Mesenchymal stem cell (in vitro differentiated cells and primary cell): ENCODE measurements around the gene RHOBTB3.
A peak's percentile ranks its signal among the peaks of the same experiment; 100 is the strongest.

ENCODE experiments used
- DNase-seq: peaks from one replicate; pipeline ENCODE4 v3.0.0-alpha.2; 2013
- H2AFZ ChIP-seq: one replicate; pipeline ENCODE4 v1.6.1; 2013; ENCODE audit warnings: low read depth, mild to moderate bottlenecking, control low read depth, inconsistent platforms, low read length, moderate library complexity
- H2AK5ac ChIP-seq: 2 replicates; pipeline ENCODE4 v1.6.1; 2013; ENCODE audit warnings: low read length, moderate library complexity, mild to moderate bottlenecking, inconsistent platforms; ENCODE audit not compliant: severe bottlenecking
- H2BK120ac ChIP-seq: one replicate; pipeline ENCODE4 v1.6.1; 2013; ENCODE audit warnings: low read depth, mild to moderate bottlenecking, inconsistent platforms, low read length, moderate library complexity
- H2BK12ac ChIP-seq, 2 experiments: one replicate each; pipeline ENCODE4 v1.6.1; 2013; ENCODE audit warnings: inconsistent platforms in 2 of 2, low read length in 2 of 2, mild to moderate bottlenecking in 2 of 2, moderate library complexity in 2 of 2, control low read depth in 1 of 2
- H2BK15ac ChIP-seq: one replicate; pipeline ENCODE4 v1.6.1; 2013; ENCODE audit warnings: mild to moderate bottlenecking, low read depth, inconsistent platforms; ENCODE audit not compliant: poor library complexity, severe bottlenecking
- H2BK5ac ChIP-seq: 2 replicates; pipeline ENCODE4 v1.6.1; 2013; ENCODE audit warnings: low read depth, mild to moderate bottlenecking, low read length, control low read depth, inconsistent platforms; ENCODE audit not compliant: poor library complexity, severe bottlenecking
- H3K14ac ChIP-seq, 2 experiments: one replicate each; pipeline ENCODE4 v1.6.1; 2013; ENCODE audit warnings: inconsistent platforms in 2 of 2, low read length in 2 of 2, control low read depth in 1 of 2, mild to moderate bottlenecking in 1 of 2, moderate library complexity in 1 of 2
- H3K18ac ChIP-seq, 2 experiments: one replicate each; pipeline ENCODE4 v1.6.1; 2013; ENCODE audit warnings: inconsistent platforms in 2 of 2, low read length in 2 of 2, control low read depth in 1 of 2, low read depth in 1 of 2, mild to moderate bottlenecking in 1 of 2
- H3K23ac ChIP-seq, 2 experiments: one replicate each; pipeline ENCODE4 v1.6.1; 2013; ENCODE audit warnings: inconsistent platforms in 2 of 2, low read length in 2 of 2, mild to moderate bottlenecking in 2 of 2, moderate library complexity in 2 of 2, control low read depth in 1 of 2
- H3K27ac ChIP-seq: 2 replicates; pipeline ENCODE4 v1.5.1; 2013; ENCODE audit warnings: mild to moderate bottlenecking, moderate library complexity, low read length, control low read depth, inconsistent platforms; ENCODE audit not compliant: poor library complexity, severe bottlenecking
- H3K27me3 ChIP-seq, 2 experiments: 2 replicates each; pipeline versions ENCODE4 v1.6.1 to v1.7.0; 2013; ENCODE audit warnings: low read length in 2 of 2, mild to moderate bottlenecking in 2 of 2, moderate library complexity in 2 of 2, control low read depth in 1 of 2, inconsistent platforms in 1 of 2; ENCODE audit not compliant: control insufficient read depth in 1 of 2, insufficient read depth in 1 of 2
- H3K36me3 ChIP-seq, 2 experiments: 2 replicates each; pipeline versions ENCODE4 v1.6.1 to v1.7.0; 2013; ENCODE audit warnings: low read length in 2 of 2, control low read depth in 1 of 2, inconsistent platforms in 1 of 2, low read depth in 1 of 2, mild to moderate bottlenecking in 1 of 2; ENCODE audit not compliant: insufficient read depth in 2 of 2, control insufficient read depth in 1 of 2
- H3K4ac ChIP-seq, 2 experiments: one replicate each; pipeline ENCODE4 v1.6.1; 2013; ENCODE audit warnings: inconsistent platforms in 2 of 2, low read length in 2 of 2, mild to moderate bottlenecking in 2 of 2, moderate library complexity in 2 of 2, control low read depth in 1 of 2, low read depth in 1 of 2
- H3K4me1 ChIP-seq: 2 replicates; pipeline ENCODE4 v1.6.1; 2013; ENCODE audit warnings: low read depth, low read length, control low read depth; ENCODE audit not compliant: control insufficient read depth, insufficient read depth
- H3K4me2 ChIP-seq: 2 replicates; pipeline ENCODE4 v1.6.1; 2013; ENCODE audit warnings: low read length, mild to moderate bottlenecking, inconsistent platforms; ENCODE audit not compliant: poor library complexity, severe bottlenecking
- H3K4me3 ChIP-seq, 2 experiments: 2 replicates each; pipeline versions ENCODE4 v1.5.1 to v1.7.0; 2013; ENCODE audit warnings: low read length in 2 of 2, mild to moderate bottlenecking in 2 of 2, control low read depth in 1 of 2, low read depth in 1 of 2; ENCODE audit not compliant: insufficient read depth in 1 of 2
- H3K79me1 ChIP-seq: replicated peaks from 2 replicates; pipeline ENCODE4 v1.6.1; 2013; ENCODE audit warnings: mild to moderate bottlenecking, control low read depth, low read length, inconsistent platforms; ENCODE audit not compliant: poor library complexity, severe bottlenecking
- H3K9ac ChIP-seq: 2 replicates; pipeline ENCODE4 v1.7.0; 2013; ENCODE audit warnings: mild to moderate bottlenecking, low read length, moderate library complexity
- H3K9me3 ChIP-seq: 2 replicates; pipeline ENCODE4 v1.7.0; 2013; ENCODE audit warnings: mild to moderate bottlenecking, low read length; ENCODE audit not compliant: control insufficient read depth
- H4K8ac ChIP-seq: one replicate; pipeline ENCODE4 v1.6.1; 2013; ENCODE audit warnings: inconsistent platforms, mild to moderate bottlenecking, low read length, moderate library complexity
- H4K91ac ChIP-seq: one replicate; pipeline ENCODE4 v1.6.1; 2013; ENCODE audit warnings: mild to moderate bottlenecking, low read length, inconsistent platforms
- WGBS: methylation state at CpG from one replicate; pipeline ENCODE4 v1.1.7; 2013; ENCODE audit warnings: mixed read lengths; 5-methylcytosine and 5-hydroxymethylcytosine counted together

RHOBTB3 gene

GRCh38 chr5:95741458-95741857 is 10.3 kb downstream of the RHOBTB3 start:
- Histone ChIP-seq H3K9ac (no peak overlapping the region), H3K4me2 (no peak overlapping the region), H3K79me1 (peaks cover 19% of the 10 kb centered on the region), H2BK120ac (no peak overlapping the region), H4K91ac (no peak overlapping the region), H2AFZ (no peak overlapping the region), H3K27me3 (no peaks in the 10 kb centered on the region), H2AK5ac (no peak overlapping the region), H3K23ac (no peak overlapping the region), H3K4me3 (no peak overlapping the region), H3K18ac (no peak overlapping the region), H3K36me3 (peaks cover 21 to 82% of the 10 kb centered on the region in 2 experiments), H2BK12ac (no peak overlapping the region), H3K14ac (no peak overlapping the region), H3K4ac (no peak overlapping the region), H3K27ac (no peak overlapping the region), H3K9me3 (no peaks in the 10 kb centered on the region), H2BK5ac (no peak overlapping the region), H4K8ac (no peak overlapping the region), H2BK15ac (no peak overlapping the region), H3K4me1 (peaks cover 2% of the 10 kb centered on the region)
- WGBS = no CpG with 5 or more reads among the region's 4 CpGs
- no peak for DNase-seq

- Histone ChIP-seq H3K14ac (peak overlapping the region in 1 of 2 experiments; percentile 11), H3K4me1 (peaks cover 5% of the 10 kb centered on the region), H4K91ac (no peak overlapping the region), H3K36me3 (peaks cover 24 to 78% of the 10 kb centered on the region in 2 experiments), H2BK120ac (no peak overlapping the region), H3K4me2 (no peak overlapping the region), H3K27me3 (no peaks in the 10 kb centered on the region), H3K4me3 (no peak overlapping the region), H3K4ac (no peak overlapping the region), H3K9me3 (no peaks in the 10 kb centered on the region), H2BK12ac (no peak overlapping the region), H2AFZ (no peak overlapping the region), H3K18ac (no peak overlapping the region), H2BK15ac (no peak overlapping the region), H3K27ac (no peak overlapping the region), H3K79me1 (peaks cover 22% of the 10 kb centered on the region), H3K23ac (no peak overlapping the region), H2AK5ac (no peak overlapping the region), H4K8ac (no peak overlapping the region), H2BK5ac (no peak overlapping the region), H3K9ac (no peak overlapping the region)
- DNase-seq = no peak
- 81% methylated on average over 2 of the region's 2 CpGs for WGBS
These were observed 12.1 kb downstream of the RHOBTB3 start for GRCh38 chr5:95743232-95743631.

- H2AFZ ChIP-seq = no peak overlapping the region
- H3K27me3 ChIP-seq = no peaks in the 10 kb centered on the region
- H3K4ac ChIP-seq = no peak overlapping the region
- H2AK5ac ChIP-seq = no peak overlapping the region
- no peaks in the 10 kb centered on the region for H3K9me3 ChIP-seq
- no peak overlapping the region for H2BK15ac ChIP-seq
- no peak overlapping the region for H2BK12ac ChIP-seq
- no peak for DNase-seq
- no peak overlapping the region for H3K4me3 ChIP-seq
- H3K4me2 ChIP-seq = no peak overlapping the region
- peaks cover 20 to 76% of the 10 kb centered on the region in 2 experiments for H3K36me3 ChIP-seq
- no peak overlapping the region for H3K9ac ChIP-seq
- H2BK120ac ChIP-seq = no peak overlapping the region
- H2BK5ac ChIP-seq = no peak overlapping the region
- H3K23ac ChIP-seq = no peak overlapping the region
- no CpG with 5 or more reads among the region's 1 CpG for WGBS
- H3K79me1 ChIP-seq = peaks cover 18% of the 10 kb centered on the region
- no peak overlapping the region for H3K27ac ChIP-seq
- no peak overlapping the region for H4K91ac ChIP-seq
- no peak overlapping the region for H3K14ac ChIP-seq
- peaks cover 5% of the 10 kb centered on the region for H3K4me1 ChIP-seq
- no peak overlapping the region for H3K18ac ChIP-seq
- no peak overlapping the region for H4K8ac ChIP-seq
These were observed 12.7 kb downstream of the RHOBTB3 start for GRCh38 chr5:95743877-95744276.

- Histone ChIP-seq H3K9me3 (no peaks in the 10 kb centered on the region), H4K8ac (no peak overlapping the region), H3K27me3 (no peaks in the 10 kb centered on the region), H2BK15ac (no peak overlapping the region), H2AFZ (no peak overlapping the region), H2BK120ac (no peak overlapping the region), H3K4me2 (no peak overlapping the region), H2BK12ac (no peak overlapping the region), H2AK5ac (no peak overlapping the region), H3K23ac (no peak overlapping the region), H3K27ac (no peak overlapping the region), H3K79me1 (peaks cover 21% of the 10 kb centered on the region), H3K14ac (no peak overlapping the region), H2BK5ac (no peak overlapping the region), H4K91ac (no peak overlapping the region), H3K4ac (no peak overlapping the region), H3K36me3 (peaks cover 22 to 82% of the 10 kb centered on the region in 2 experiments), H3K18ac (no peak overlapping the region), H3K4me3 (no peak overlapping the region), H3K9ac (no peak overlapping the region), H3K4me1 (peaks cover 2% of the 10 kb centered on the region)
- no peak for DNase-seq
These were observed 15.1 kb downstream of the RHOBTB3 start for GRCh38 chr5:95746194-95746593.
